Fibroblast of lung (primary cell): ENCODE data around the gene SEC61A2.

ENCODE experiments used
- CTCF ChIP-seq, 2 donors: IDR thresholded peaks in 1 of 2; conservative IDR thresholded peaks in 1 of 2; 1 replicate in 1 of 2; 2 replicates in 1 of 2; pipeline ENCODE4 v1.5.1; 2011 to 2012; ENCODE audit warnings: low read length in 2 of 2, control low read depth in 1 of 2, inconsistent platforms in 1 of 2, low read depth in 1 of 2, mild to moderate bottlenecking in 1 of 2
- EZH2 ChIP-seq: IDR thresholded peaks from 2 replicates; pipeline ENCODE4 v1.5.1; 2012; ENCODE audit warnings: low read length, control low read depth, mild to moderate bottlenecking; ENCODE audit errors: missing control alignments

DNA sequence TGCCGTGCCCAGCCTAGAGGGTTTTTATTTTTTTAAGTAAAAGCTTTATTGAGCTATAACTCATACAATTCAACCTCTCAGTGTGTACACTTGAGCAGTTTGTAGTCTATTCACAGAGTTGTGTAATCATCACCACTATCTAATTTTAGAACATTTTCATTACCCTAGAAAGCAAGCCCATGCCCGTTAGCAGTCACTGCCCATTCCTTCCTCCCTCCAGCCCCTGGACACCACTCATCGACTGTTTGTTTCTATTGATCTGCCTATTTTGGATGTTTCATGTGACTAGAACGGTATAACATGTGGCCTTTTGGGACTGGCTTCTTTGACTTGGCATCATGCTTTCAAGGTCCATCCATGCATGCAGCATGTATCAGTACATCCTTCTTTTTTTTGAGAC is 25.7 kb upstream of the SEC61A2 start:
- TF ChIP-seq CTCF (conservative IDR thresholded peaks at IDR 0.05 in 1 of 2, IDR thresholded peaks at IDR 0.05 in 1 of 2; ENCODE audit: low read depth in 1 of 2, low read length in 2 of 2) = no peak
- no peak for TF ChIP-seq EZH2
